SK-MEL-5 (cell line): Measurements from ENCODE around the gene SMPD2. TPM values are rescaled to one million over a fixed set of nuclear protein-coding genes. Genes with fewer than 3 reads are reported as not detected.

ENCODE experiments used
- total RNA-seq: library from RNA; depleted of rRNA; stranded (reverse); fragments of >200 nt; shearing (Covaris generic); gene quantifications from 2 replicates; pipeline ENCODE4 v1.2.3, GENCODE V29; 2014; rRNA removed

Gene SMPD2
- total RNA-seq, 1 experiment from 2014 or later, result 32.7 TPM

Other genes with a start within 250 kb of the SMPD2 start
- gene CD164, start 58.3 kb upstream of the SMPD2 start, total RNA-seq, result 202 and 217 TPM in 2 replicates
- 1.2 and 1.4 TPM in 2 replicates for gene PPIL6, start 96 bp upstream of the SMPD2 start, total RNA-seq
- 43.1 and 47.8 TPM in 2 replicates for gene MICAL1, start 15.0 kb downstream of the SMPD2 start, total RNA-seq
- 15.8 and 17.4 TPM in 2 replicates for gene ZBTB24, start 42.5 kb downstream of the SMPD2 start, total RNA-seq